ENCODE results near the gene KCNC4. TPM values are rescaled to one million over a fixed set of nuclear protein-coding genes. Genes with fewer than 3 reads are reported as not detected.

The KCNC4 gene
- total RNA-seq, 1 donor: 1.4 TPM

DNA sequence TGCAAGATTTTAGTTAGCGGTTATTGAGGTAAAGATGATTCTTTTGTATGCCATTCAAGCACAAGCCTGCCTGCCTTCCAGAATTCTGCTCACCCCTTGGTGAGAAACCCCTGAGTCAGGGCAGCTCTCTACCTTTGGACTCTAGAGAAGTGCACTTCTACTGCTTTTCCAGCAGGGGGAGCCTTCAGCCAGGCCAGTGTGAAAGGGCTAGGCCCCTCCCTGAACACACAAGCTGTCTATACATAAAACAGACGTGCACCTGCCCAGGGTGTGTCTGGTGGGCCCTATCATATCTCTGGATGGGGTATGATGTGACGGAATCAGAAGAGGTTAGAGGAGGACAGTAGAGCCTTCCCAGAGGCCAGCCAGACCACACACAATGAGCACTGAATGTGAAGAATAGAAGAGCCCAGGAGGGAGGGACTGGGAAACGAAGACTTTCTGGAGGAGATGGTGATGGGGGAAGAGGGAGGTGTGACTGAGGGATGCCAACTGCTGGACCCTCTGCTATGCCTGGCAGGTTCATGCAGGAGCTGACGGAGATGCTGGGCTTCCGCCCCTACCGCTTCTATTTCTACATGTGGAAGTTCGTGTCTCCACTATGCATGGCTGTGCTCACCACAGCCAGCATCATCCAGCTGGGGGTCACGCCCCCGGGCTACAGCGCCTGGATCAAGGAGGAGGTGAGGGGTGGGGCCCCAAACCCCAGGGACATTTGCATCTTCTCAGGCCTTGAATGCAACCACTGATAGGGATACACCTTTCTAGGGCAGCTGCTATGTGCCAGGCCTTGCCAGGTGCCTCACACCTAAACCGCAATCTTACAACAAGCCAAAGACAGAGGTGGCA is 13.0 kb upstream of the KCNC4 start:
- no peaks in the 10 kb centered on the region for H3K27me3 ChIP-seq (ENCODE audit: insufficient read depth, low read length)
- H3K4me1 ChIP-seq (ENCODE audit: insufficient read depth, low read length): no peaks in the 10 kb centered on the region
- TF ChIP-seq, protein P1, sequence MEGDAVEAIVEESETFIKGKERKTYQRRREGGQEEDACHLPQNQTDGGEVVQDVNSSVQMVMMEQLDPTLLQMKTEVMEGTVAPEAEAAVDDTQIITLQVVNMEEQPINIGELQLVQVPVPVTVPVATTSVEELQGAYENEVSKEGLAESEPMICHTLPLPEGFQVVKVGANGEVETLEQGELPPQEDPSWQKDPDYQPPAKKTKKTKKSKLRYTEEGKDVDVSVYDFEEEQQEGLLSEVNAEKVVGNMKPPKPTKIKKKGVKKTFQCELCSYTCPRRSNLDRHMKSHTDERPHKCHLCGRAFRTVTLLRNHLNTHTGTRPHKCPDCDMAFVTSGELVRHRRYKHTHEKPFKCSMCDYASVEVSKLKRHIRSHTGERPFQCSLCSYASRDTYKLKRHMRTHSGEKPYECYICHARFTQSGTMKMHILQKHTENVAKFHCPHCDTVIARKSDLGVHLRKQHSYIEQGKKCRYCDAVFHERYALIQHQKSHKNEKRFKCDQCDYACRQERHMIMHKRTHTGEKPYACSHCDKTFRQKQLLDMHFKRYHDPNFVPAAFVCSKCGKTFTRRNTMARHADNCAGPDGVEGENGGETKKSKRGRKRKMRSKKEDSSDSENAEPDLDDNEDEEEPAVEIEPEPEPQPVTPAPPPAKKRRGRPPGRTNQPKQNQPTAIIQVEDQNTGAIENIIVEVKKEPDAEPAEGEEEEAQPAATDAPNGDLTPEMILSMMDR (IDR thresholded peaks at IDR 0.05; ENCODE audit: extremely low read depth, low read depth, low read length): peak; percentile 98
- H3K79me2 ChIP-seq (ENCODE audit: insufficient read depth, low read length): no peaks in the 10 kb centered on the region
- H3K4me3 ChIP-seq (ENCODE audit: insufficient read depth, low read length): no peak overlapping the region
- H3K36me3 ChIP-seq (ENCODE audit: insufficient read depth, low read length): no peaks in the 10 kb centered on the region
- no peak overlapping the region for H3K27ac ChIP-seq (ENCODE audit: low read depth, low read length)
- no peak overlapping the region for H3K4me2 ChIP-seq (ENCODE audit: insufficient read depth, low read length)
- no peaks in the 10 kb centered on the region for H4K20me1 ChIP-seq (ENCODE audit: insufficient read depth, low read length)
- H3K9me3 ChIP-seq (ENCODE audit: low read depth, low read length): no peaks in the 10 kb centered on the region
- DNase-seq (ENCODE audit: insufficient read length, low spot score, missing footprints): peak; percentile 97
- H2AFZ ChIP-seq (ENCODE audit: low read length): no peak overlapping the region

DNA sequence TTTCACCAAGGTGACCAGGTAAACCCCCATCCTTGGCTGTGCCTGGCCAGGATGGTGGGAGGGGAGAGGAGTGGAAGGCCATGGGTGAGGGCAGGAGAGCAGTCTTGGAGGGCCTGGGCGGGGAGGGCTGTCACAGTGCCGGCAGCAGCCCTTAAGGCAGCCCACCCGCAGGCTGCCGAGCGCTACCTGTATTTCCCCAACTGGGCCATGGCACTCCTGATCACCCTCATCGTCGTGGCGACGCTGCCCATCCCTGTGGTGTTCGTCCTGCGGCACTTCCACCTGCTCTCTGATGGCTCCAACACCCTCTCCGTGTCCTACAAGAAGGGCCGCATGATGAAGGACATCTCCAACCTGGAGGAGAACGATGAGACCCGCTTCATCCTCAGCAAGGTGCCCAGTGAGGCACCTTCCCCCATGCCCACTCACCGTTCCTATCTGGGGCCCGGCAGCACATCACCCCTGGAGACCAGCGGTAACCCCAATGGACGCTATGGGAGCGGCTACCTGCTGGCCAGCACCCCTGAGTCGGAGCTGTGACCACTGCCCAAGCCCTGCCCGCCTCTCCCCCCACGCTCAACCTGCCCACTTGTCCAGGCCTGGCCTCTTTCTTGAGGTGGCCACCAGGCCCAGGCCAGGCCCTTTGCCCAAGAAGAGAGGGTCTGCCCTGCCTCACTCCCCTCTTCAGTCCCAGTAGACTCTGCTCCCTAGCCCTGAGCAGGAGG is 12.0 kb upstream of the KCNC4 start:
- Histone ChIP-seq H3K9me3 (ENCODE audit: low read depth, low read length) (no peaks in the 10 kb centered on the region), H2AFZ (ENCODE audit: low read length) (no peak overlapping the region), H3K27ac (ENCODE audit: low read depth, low read length) (no peak overlapping the region), H3K27me3 (ENCODE audit: insufficient read depth, low read length) (no peaks in the 10 kb centered on the region), H3K4me2 (ENCODE audit: insufficient read depth, low read length) (no peak overlapping the region), H3K36me3 (ENCODE audit: insufficient read depth, low read length) (no peaks in the 10 kb centered on the region), H3K79me2 (ENCODE audit: insufficient read depth, low read length) (no peaks in the 10 kb centered on the region), H4K20me1 (ENCODE audit: insufficient read depth, low read length) (no peaks in the 10 kb centered on the region), H3K4me3 (ENCODE audit: insufficient read depth, low read length) (no peak overlapping the region), H3K4me1 (ENCODE audit: insufficient read depth, low read length) (peaks cover under 1% of the 10 kb centered on the region)
- no peak for DNase-seq (ENCODE audit: insufficient read length, low spot score, missing footprints)
- TF ChIP-seq, protein P1 (IDR thresholded peaks at IDR 0.05; ENCODE audit: extremely low read depth, low read depth, low read length): no peak

DNA sequence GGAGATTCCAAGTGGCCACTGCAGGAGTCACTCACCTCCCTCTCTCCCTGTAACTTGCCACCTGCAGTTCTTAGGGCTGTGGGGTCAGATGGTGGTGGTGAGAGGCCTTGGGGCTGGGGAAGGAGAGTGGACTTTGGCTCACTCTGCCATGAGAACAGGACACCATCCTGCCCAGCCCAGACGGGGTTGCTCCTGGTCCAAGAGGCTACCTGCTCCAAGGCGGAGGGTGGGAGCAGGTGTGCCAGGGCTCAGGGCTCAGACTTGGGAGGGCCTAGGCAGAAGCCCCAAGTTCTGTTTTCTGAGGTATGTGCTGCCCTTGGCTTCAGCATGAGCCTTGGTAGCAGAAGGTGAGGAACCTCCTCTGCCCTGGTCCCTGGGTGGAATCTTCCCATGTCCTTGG is 11.4 kb upstream of the KCNC4 start:
- Histone ChIP-seq H3K4me1 (ENCODE audit: insufficient read depth, low read length) (peaks cover 8% of the 10 kb centered on the region), H4K20me1 (ENCODE audit: insufficient read depth, low read length) (no peaks in the 10 kb centered on the region), H3K4me3 (ENCODE audit: insufficient read depth, low read length) (no peak overlapping the region), H3K27ac (ENCODE audit: low read depth, low read length) (no peak overlapping the region), H3K27me3 (ENCODE audit: insufficient read depth, low read length) (no peaks in the 10 kb centered on the region), H3K79me2 (ENCODE audit: insufficient read depth, low read length) (no peaks in the 10 kb centered on the region), H2AFZ (ENCODE audit: low read length) (no peak overlapping the region), H3K4me2 (ENCODE audit: insufficient read depth, low read length) (no peak overlapping the region), H3K36me3 (ENCODE audit: insufficient read depth, low read length) (no peaks in the 10 kb centered on the region), H3K9me3 (ENCODE audit: low read depth, low read length) (no peaks in the 10 kb centered on the region)
- DNase-seq (ENCODE audit: insufficient read length, low spot score, missing footprints): peak; percentile 6
- TF ChIP-seq, protein P1 (IDR thresholded peaks at IDR 0.05; ENCODE audit: extremely low read depth, low read depth, low read length): no peak

DNA sequence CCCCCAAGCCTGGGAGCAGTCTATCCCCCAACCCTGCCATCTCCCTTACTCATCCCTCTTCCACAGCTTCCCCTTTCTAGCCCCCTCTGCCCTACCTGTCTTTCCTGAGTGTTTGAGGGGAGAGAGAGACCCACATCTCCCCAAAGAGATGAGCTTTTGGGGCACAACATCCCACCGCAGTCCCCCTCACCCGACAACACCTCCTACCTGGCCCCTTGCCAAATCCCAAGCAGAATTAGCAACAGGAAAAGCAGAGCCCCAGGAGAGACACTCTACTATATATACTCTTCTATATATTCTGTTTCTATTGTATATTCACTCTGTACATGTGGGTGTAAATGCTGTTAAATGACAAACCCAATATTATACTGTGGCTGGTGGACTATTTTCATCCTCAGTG is 9.9 kb upstream of the KCNC4 start:
- Histone ChIP-seq H3K79me2 (ENCODE audit: insufficient read depth, low read length) (no peaks in the 10 kb centered on the region), H3K36me3 (ENCODE audit: insufficient read depth, low read length) (no peaks in the 10 kb centered on the region), H3K27me3 (ENCODE audit: insufficient read depth, low read length) (no peaks in the 10 kb centered on the region), H3K27ac (ENCODE audit: low read depth, low read length) (no peak overlapping the region), H3K4me2 (ENCODE audit: insufficient read depth, low read length) (no peak overlapping the region), H3K9me3 (ENCODE audit: low read depth, low read length) (no peaks in the 10 kb centered on the region), H4K20me1 (ENCODE audit: insufficient read depth, low read length) (no peaks in the 10 kb centered on the region), H2AFZ (ENCODE audit: low read length) (no peak overlapping the region), H3K4me1 (ENCODE audit: insufficient read depth, low read length) (peaks cover 8% of the 10 kb centered on the region), H3K4me3 (ENCODE audit: insufficient read depth, low read length) (no peak overlapping the region)
- TF ChIP-seq, protein P1 (IDR thresholded peaks at IDR 0.05; ENCODE audit: extremely low read depth, low read depth, low read length): no peak
- no peak for DNase-seq (ENCODE audit: insufficient read length, low spot score, missing footprints)
